Measurements from ENCODE around the gene CACNG6.

GRCh38 chr19:53961523-53962356 is 29.7 kb upstream of the CACNG6 start:
- TF ChIP-seq CTCF (IDR thresholded peaks at IDR 0.05) (no peak), EP300 (IDR thresholded peaks at IDR 0.05) (no peak)

Measured in upper lobe of left lung (tissue), 4 donors.